GM19438 (cell line): ENCODE data around the gene LTBP1.

Experiments used
- ATAC-seq: cut with Tn5 transposase; IDR thresholded peaks from one replicate; pipeline ENCODE4 v1.9.1; 2021; ENCODE audit warnings: low read depth; ENCODE audit not compliant: unreplicated experiment

The LTBP1 gene

GRCh38 chr2:33321236-33321771, 374.6 kb downstream of the LTBP1 start:
- no peak for ATAC-seq

DNA sequence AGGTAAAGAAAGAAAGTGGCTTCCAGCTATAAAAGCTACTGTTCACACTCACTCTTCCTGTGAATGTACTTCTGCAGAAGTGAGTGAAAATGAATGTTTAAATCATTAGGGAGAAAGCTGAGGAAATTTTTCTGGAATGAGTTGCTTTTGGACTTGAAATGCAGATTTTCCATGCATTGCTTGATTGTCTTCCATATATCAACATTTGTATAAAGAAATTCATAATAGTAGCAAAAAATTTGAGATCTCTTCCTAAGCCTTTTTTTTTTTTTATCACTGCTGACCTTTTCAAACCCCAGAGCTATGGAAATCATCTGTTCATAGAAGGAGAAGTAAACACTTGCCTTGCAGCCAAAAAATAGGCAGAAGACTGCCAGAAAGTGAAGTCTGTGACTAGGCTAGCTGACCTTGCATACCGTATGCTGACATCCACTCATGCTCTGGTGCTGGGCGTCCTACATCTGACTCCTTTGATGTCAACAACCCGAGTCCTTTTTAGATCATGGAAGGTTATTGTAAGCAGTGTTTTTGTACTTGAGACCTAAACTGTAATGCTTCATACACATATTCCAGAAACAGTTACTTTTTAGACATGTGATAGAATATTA, 375.2 kb downstream of the LTBP1 start:
- ATAC-seq = no peak

DNA sequence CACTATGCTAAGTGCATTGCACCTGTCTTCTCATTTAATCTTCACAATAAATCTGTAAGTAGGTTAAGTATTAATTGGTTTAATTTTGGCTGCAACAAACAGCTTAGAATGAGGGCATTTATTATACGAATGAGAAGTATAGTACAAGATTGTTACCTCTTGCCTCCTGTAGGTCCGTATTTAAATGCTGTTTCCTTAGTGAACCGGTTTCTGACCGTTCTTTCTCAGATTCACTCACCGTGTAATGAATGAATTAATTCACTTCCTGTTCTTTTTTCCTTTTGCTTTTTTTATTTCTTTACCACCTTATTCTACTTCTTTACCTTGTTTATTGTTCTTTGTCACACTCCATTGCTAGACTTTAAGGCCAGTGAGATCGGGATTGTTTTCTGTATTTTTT, 375.9 kb downstream of the LTBP1 start:
- ATAC-seq = no peak

DNA sequence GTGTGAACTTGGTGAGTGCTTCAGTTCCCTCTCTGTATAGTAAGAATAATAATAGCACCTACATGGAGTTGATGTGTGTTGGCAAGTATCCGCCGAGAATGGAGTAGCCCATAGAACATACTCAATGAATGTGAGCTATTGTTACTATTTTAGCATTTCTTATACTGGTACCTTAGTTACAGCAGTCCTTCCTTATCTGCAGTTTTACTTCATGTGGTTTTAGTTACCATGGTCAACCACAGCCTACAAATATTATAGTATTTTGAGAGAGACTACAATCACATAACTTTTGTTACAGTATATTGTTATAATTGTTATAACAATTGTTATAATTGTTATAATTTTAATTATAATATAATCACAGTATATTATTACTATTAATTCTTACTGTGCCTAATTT, 377.2 kb downstream of the LTBP1 start:
- no peak for ATAC-seq

DNA sequence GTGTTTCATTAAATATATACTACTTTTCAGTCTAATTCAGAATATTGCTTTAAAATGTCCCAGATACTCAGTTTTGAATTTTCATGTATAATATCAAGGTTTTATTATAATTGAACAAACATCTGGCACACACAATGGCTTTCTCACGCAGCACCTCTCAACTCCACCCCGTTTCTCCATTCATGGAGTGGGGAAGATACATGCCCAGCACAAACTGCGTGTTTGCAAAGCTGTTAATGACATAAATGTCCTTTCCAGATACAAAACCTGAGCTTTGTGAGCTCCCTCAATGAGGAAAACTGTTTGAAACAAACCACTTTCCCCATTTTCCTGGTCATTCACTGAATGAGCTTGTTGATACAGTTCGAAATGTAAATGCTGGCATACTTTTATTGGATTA, 379.3 kb downstream of the LTBP1 start:
- no peak for ATAC-seq

DNA sequence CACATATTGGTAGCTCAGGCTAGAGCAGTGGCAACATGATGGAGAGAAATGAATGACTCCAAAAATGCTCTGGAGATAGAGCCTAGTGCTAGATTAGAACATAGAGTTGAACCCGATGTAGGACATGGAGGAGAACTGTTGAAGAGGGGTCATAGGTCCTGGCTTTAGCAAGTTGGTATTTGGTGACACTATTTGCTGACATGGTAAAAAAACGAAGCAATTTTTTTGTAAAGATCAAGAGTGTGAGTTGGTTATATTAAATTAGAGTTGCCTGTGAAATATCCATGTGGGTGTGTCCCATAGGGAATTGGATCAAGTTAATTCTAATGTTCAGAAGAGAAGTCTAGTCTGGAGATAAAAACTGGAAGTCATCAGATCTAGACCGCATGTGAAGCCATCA, 386.7 kb downstream of the LTBP1 start:
- no peak for ATAC-seq

DNA sequence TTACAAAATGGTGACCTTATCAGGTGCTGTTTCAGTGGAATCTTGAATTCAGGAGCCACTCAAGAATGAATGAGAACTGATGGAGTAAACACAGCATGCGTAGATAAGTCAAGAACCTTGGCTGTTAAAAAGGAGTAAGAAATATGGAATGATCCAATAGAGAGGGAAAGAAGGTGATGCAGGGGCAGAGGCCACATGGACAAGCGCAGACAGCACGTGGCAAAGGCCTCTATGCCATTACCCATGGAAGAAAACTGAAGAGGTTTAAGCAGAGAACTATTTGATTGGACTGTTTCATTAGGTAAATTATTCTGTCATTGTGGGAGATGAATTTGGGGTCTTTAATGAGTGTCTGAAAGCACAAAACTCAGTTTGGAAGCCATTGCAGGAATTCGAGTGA, 387.3 kb downstream of the LTBP1 start:
- ATAC-seq = no peak

DNA sequence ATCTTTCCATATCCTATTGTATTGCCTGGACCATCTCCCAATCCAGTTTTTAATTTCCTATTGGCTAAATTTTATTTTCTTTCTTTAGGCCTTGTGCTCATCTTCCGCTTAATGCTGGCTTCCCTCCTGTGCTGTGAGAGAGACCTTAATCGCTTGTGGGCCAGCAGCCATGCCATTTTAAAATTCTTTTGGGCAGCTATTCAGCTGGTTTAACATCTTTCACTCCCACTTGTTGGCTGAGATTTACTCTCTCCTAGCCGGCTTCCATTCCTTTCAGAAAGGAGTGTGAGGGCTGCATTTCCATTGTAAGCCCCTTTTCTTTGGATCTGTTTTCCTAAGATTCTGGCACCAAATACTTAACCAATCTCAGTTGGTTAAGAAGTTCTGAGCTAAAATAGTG, 388.8 kb downstream of the LTBP1 start:
- ATAC-seq = no peak

DNA sequence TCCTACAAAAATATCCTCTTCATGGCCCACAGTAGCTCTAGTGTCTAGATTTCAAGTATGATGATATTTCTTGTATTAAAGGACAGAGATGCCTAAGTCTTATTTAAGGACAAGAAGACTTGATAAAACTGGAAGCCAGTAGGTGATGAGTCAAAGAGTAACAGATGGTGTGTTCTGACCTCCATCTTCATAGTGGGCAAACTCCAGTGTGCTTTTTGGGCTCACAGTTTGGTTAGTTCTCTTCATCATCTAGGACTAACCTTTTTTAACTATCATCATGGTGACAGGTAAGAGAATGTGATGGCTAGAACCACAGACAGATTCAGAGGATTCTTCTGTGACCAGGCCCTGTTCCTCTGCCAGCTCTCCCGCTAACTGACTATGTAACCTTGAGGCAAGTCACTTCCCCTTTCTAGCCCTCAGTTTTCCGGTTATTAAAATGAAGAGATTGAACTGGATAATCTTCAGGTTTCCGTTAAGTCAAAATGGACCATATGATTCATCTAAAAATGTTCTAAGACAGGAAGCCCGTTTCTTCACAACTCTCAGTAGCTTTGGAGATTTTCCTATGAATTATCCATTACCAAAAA, 389.4 kb downstream of the LTBP1 start:
- ATAC-seq = no peak

GRCh38 chr2:33337385-33337960, 390.7 kb downstream of the LTBP1 start:
- no peak for ATAC-seq

DNA sequence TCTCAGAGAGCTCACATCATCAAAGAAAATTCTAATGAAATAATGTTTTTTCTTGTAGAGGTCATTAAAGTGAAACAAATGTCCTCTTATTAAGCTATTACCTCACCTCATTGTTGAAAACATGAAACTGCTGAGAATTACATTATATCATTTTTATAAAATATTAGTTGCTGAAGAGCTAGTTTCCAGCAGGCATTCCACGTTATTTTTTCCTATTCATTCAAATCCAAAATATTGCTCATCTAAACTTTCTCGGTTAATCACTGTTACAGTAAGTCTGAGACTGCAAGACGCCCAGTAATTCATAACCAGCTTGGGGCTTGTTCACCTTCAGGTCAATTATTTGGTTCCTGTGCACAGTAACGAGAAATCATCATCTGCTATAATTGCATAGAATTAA, 391.2 kb downstream of the LTBP1 start:
- ATAC-seq = no peak

- ATAC-seq = no peak
Observed at GRCh38 chr2:33339269-33339668, 392.5 kb downstream of the LTBP1 start.

DNA sequence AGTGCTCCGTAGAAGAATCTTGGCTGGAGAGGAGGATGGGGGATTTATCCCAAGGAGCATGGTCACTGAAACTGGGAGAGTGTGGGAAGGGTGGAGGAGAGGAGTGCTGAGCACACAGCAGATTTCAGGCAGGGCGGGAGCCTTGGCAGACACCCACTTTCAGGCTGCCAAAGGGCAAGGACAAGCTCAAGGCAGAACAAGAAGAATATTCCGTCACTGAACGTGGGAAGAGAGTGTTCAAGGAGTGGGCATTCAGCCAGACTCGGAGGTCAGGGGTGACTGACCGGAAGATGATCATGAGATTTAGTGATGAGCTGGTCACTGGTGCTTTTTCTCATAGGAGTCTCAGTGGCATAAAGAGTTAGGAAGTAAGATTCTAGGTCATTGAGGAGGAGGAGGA, 393.5 kb downstream of the LTBP1 start:
- no peak for ATAC-seq

GRCh38 chr2:33342171-33342570, 395.4 kb downstream of the LTBP1 start:
- no peak for ATAC-seq

DNA sequence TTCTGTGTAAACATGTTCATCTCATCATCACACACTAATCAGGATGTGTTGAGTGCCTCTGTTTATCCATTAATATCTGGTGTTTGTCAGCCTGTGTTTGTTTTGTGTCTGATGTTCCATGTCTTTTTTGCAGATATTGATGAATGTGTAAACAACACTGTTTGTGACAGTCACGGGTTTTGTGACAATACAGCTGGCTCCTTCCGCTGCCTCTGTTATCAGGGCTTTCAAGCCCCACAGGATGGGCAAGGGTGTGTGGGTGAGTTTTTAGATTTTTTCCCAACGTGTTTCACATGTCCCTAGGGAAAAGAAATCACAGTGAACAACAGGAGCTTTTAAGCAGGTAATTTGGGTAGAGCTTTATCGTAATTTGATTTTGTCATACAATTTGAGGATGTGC, 396.0 kb downstream of the LTBP1 start:
- ATAC-seq = no peak

- ATAC-seq = no peak
Observed at GRCh38 chr2:33343387-33343895, 396.7 kb downstream of the LTBP1 start.

DNA sequence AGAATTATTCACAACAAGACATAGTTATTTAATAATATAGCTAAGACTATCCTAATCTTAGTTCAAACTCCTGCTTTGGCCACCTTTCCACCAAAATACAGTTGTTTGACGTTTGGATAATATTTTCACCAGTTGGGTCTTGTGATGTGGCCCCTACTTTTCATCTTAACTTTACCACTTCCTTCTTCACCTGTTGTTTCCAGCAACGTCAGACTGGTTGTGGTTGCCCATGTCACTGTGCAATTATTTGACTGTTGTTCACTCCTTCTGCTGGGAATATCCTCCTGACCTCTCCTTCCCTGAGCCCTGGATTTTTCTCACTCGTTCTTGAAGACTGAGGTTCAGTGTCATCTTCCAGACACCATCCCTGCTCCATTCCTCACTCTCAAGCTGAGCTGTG, 397.5 kb downstream of the LTBP1 start:
- ATAC-seq = no peak

GRCh38 chr2:33347856-33348255, 401.1 kb downstream of the LTBP1 start:
- no peak for ATAC-seq

DNA sequence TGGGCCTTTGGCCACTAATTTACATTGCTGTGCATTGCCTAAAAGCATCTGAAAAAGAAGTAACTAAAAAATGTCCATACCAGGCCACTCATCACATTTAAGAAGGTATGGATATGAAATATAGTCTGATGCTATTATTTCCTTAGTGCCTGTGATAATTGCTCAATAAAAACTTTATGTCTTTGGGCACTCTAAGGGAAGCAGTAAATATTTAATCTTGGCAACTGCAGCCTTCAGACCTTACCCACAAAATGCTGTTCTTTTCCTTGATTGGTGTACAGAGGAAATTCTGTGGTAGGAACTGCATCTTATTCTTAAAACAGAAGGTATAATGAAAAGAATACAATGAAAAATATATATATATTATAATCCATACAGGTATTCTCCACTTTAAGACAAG, 403.9 kb downstream of the LTBP1 start:
- no peak for ATAC-seq

DNA sequence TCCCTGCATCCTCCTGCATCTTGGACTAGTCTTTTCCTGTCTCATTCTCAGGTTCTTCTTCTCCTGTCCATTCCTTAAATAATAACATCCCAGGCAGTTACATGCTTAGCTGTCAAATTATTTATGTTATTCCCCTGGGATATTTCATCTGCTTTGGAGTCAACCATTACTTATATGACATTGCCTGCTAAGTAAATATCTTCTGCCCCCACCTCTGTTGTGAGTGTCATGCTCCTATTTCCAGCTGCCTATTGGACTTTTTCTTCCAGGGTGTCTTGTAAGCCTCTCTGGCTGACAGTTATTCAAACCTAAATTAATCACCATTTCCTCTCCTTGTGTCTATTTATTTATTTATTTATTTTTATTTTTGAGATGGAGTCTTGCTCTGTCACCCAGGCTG, 405.0 kb downstream of the LTBP1 start:
- no peak for ATAC-seq

DNA sequence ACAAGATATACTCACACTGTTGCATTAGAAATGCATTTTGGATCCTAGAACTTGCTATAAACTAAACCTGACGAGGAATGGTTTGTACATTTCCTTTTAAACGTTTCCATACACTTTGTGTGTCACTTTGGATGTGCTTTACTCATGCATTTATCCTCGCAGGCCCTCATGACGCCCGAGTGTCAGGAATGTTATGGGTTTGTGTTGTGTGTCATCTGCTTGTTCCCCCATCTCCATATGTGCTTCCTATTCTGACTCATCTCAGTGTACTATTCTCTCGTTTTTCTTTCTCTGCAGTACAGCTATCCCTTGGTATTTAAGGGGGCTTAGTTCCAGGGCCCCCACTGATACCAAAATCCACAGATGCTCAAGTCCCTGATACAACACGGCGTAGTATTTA, 408.2 kb downstream of the LTBP1 start:
- no peak for ATAC-seq

DNA sequence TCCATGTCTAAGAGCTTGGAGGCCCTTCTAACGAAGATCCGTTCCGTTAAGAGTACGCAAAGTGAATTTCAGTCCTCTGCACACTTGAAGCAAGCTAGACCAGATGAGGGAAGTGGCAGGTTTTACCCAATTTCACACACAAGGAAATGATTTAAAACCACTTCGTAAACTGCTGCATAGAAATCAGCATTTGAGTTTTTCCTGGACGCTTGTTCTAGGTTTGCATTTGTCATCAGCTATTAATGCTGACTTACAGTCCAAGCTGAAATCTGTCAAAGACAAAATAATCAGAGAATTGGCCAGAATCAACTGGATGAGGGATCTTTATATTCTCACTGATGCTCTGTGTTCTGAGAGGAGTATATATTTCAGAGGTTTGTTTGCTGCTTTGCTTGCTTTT, 412.1 kb downstream of the LTBP1 start:
- no peak for ATAC-seq
